HEK293T (cell line): ENCODE data around the gene SRGAP1.

Source experiments
- ARNT ChIP-seq: fragments of 450-650 bp; IDR thresholded peaks from 2 replicates; pipeline ENCODE4 v1.6.1; 2017; ENCODE audit warnings: mild to moderate bottlenecking
- BHLHE40 ChIP-seq: fragments of 450-650 bp; IDR thresholded peaks from 2 replicates; pipeline ENCODE4 v1.6.1; 2016; ENCODE audit warnings: mild to moderate bottlenecking, moderate library complexity, borderline replicate concordance
- ELF4 ChIP-seq: fragments of 450-650 bp; IDR thresholded peaks from 2 replicates; pipeline ENCODE4 v1.6.1; 2017; ENCODE audit warnings: antibody characterized with exemption
- FOXA1 ChIP-seq: fragments of 450-650 bp; IDR thresholded peaks from 2 replicates; pipeline ENCODE4 v1.6.1; 2016; ENCODE audit warnings: mild to moderate bottlenecking
- FOXK2 ChIP-seq: fragments of 450-650 bp; IDR thresholded peaks from 2 replicates; pipeline ENCODE4 v1.6.1; 2016; ENCODE audit warnings: mild to moderate bottlenecking
- FOXM1 ChIP-seq: fragments of 450-650 bp; IDR thresholded peaks from 2 replicates; pipeline ENCODE4 v1.6.1; 2017; ENCODE audit warnings: mild to moderate bottlenecking, borderline replicate concordance
- HDGF ChIP-seq: fragments of 450-650 bp; IDR thresholded peaks from 2 replicates; pipeline ENCODE4 v1.6.1; 2017; ENCODE audit warnings: antibody characterized with exemption, borderline replicate concordance
- NFRKB ChIP-seq: fragments of 450-650 bp; IDR thresholded peaks from 2 replicates; pipeline ENCODE4 v1.6.1; 2016; ENCODE audit warnings: mild to moderate bottlenecking, moderate library complexity
- SP1 ChIP-seq: fragments of 450-650 bp; IDR thresholded peaks from 2 replicates; pipeline ENCODE4 v1.6.1; 2017
- TARDBP ChIP-seq: fragments of 450-650 bp; IDR thresholded peaks from 2 replicates; pipeline ENCODE4 v1.6.1; 2016
- ZNF384 ChIP-seq: fragments of 450-650 bp; IDR thresholded peaks from 2 replicates; pipeline ENCODE4 v1.6.1; 2016
- TF ChIP-seq, protein P1 (sequence below): fragments of 450-650 bp; IDR thresholded peaks from 2 replicates; pipeline ENCODE4 v1.6.1; 2016

DNA sequence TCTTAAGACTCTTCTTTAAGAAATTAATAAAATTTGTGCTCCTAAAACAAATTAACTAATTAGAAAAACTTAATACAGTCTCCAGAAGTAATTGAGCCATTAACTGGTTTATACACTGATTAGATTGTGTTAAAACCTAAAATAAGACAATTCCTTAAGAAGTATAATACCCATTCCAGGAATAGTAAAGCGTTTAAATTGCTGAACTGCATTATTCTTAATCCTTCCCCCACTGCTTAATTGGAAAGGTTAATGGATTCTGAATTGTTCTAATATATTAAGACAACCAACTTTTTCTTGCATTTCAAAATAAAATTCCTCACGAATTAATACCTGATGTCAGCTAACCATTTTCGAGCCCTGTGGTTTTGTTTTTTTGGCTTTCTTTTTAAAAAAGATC lies 249.2 kb downstream of the SRGAP1 start:
- no peak for TF ChIP-seq ELF4
- TF ChIP-seq FOXA1 = no peak
- TF ChIP-seq BHLHE40 = no peak
- TF ChIP-seq ARNT = no peak
- TF ChIP-seq SP1 = no peak
- no peak for TF ChIP-seq HDGF
- no peak for TF ChIP-seq FOXM1
- TF ChIP-seq, protein P1, sequence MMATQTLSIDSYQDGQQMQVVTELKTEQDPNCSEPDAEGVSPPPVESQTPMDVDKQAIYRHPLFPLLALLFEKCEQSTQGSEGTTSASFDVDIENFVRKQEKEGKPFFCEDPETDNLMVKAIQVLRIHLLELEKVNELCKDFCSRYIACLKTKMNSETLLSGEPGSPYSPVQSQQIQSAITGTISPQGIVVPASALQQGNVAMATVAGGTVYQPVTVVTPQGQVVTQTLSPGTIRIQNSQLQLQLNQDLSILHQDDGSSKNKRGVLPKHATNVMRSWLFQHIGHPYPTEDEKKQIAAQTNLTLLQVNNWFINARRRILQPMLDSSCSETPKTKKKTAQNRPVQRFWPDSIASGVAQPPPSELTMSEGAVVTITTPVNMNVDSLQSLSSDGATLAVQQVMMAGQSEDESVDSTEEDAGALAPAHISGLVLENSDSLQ = no peak
- TF ChIP-seq ZNF384 = no peak
- TF ChIP-seq TARDBP = no peak
- no peak for TF ChIP-seq FOXK2
- TF ChIP-seq NFRKB = no peak
